HepG2 (cell line): ENCODE results near the gene ISG20L2. TPM values are rescaled to one million over a fixed set of nuclear protein-coding genes. Genes with fewer than 3 reads are reported as not detected.

ENCODE experiments used
- ATAC-seq: fragments of 200-7000 bp; cut with Tn5 transposase; 3 replicates; pipeline ENCODE4 v1.9.1; 2020; ENCODE audit warnings: mild to moderate bottlenecking, moderate library complexity
- BruUV-seq: library from RNA; stranded (reverse); fragments of 400-500 nt; replicated peaks from 2 replicates; lab custom pipeline; 2021; lab: Mats Ljungman, UMichigan
- CTCF ChIA-PET: fragments of 300-600 bp; formaldehyde crosslinking; extraction: SDS; loops from one replicate; lab custom pipeline; 2021; ENCODE audit warnings: low total read pairs, inconsistent platforms, low intra/inter-chr PET ratio; lab: Yijun Ruan, JAX
- POLR2A ChIA-PET: fragments of 350-600 bp; sonication (Branson Sonifier 250); formaldehyde crosslinking; loops from one replicate; lab custom pipeline; 2020; ENCODE audit warnings: antibody characterized with exemption, inconsistent platforms; lab: Yijun Ruan, JAX
- DNase-seq: peaks from one replicate; pipeline ENCODE4 v3.0.0-alpha.2; 2015; ENCODE audit warnings: low spot score
- FAIRE-seq: peaks from 3 replicates; lab custom pipeline; 2011; peaks lifted over from hg19 to GRCh38; lab: Jason Lieb, UNC
- H2AFZ ChIP-seq: one replicate; pipeline ENCODE4 v1.6.1; 2011; ENCODE audit warnings: low read length, inconsistent platforms
- H3K27ac ChIP-seq: fragments of 300-600 bp; 3 replicates; pipeline ENCODE4 v1.8.0; 2011; ENCODE audit warnings: mixed run types, mild to moderate bottlenecking, mixed read lengths, low read length, inconsistent platforms; ENCODE audit not compliant: insufficient read depth; ENCODE audit errors: extremely low read length
- H3K27me3 ChIP-seq, 2 experiments: fragments of 200-600 bp in 1 of 2; 2 replicates in 1 of 2; 3 replicates in 1 of 2; pipeline versions ENCODE4 v1.6.0 to v1.8.0; 2011; ENCODE audit warnings: low read length in 2 of 2, mild to moderate bottlenecking in 2 of 2, moderate library complexity in 2 of 2, inconsistent platforms in 1 of 2; ENCODE audit not compliant: insufficient read depth in 2 of 2, control insufficient read depth in 1 of 2
- H3K36me3 ChIP-seq, 2 experiments: fragments of 200-600 bp in 1 of 2; replicated peaks in 1 of 2; 2 replicates in 1 of 2; 3 replicates in 1 of 2; pipeline versions ENCODE4 v1.5.1 to v1.8.0; 2011; ENCODE audit warnings: low read length in 2 of 2, inconsistent platforms in 1 of 2; ENCODE audit not compliant: insufficient read depth in 2 of 2, control insufficient read depth in 1 of 2
- H3K4me1 ChIP-seq: 2 replicates; pipeline ENCODE4 v1.5.1; 2012; ENCODE audit warnings: low read length, inconsistent platforms; ENCODE audit not compliant: insufficient read depth
- H3K4me2 ChIP-seq: 2 replicates; pipeline ENCODE4 v1.6.0; 2011; ENCODE audit warnings: low read depth, low read length, inconsistent platforms
- H3K4me3 ChIP-seq, 3 experiments: fragments of 200-600 bp in 1 of 3; sonication (generic), shearing (Covaris generic) in 1 of 3; replicated peaks in 1 of 3; 2 replicates each; pipeline ENCODE4 v1.5.1; 2011 to 2016; ENCODE audit warnings: low read length in 3 of 3, inconsistent platforms in 2 of 3, low read depth in 2 of 3, mild to moderate bottlenecking in 2 of 3, control low read depth in 1 of 3, mixed read lengths in 1 of 3; ENCODE audit not compliant: insufficient read depth in 1 of 3
- H3K79me2 ChIP-seq: one replicate; pipeline ENCODE4 v1.6.1; 2011; ENCODE audit warnings: low read length, inconsistent platforms; ENCODE audit not compliant: insufficient read depth
- H3K9ac ChIP-seq: 2 replicates; pipeline ENCODE4 v1.6.0; 2011; ENCODE audit warnings: mild to moderate bottlenecking, low read depth, low read length, inconsistent platforms; ENCODE audit not compliant: insufficient read depth
- H3K9me3 ChIP-seq: 2 replicates; pipeline ENCODE4 v1.5.1; 2012; ENCODE audit warnings: mild to moderate bottlenecking, low read length
- H4K20me1 ChIP-seq: 2 replicates; pipeline ENCODE4 v1.6.0; 2011; ENCODE audit warnings: inconsistent platforms, mild to moderate bottlenecking, low read length, moderate library complexity; ENCODE audit not compliant: insufficient read depth
- CAMTA2 ChIP-seq: sonication (generic); formaldehyde crosslinking; IDR thresholded peaks from 2 replicates; pipeline ENCODE4 v1.4.0; 2020; ENCODE audit warnings: mild to moderate bottlenecking, missing genetic modification reagents, borderline replicate concordance
- CENPT ChIP-seq: sonication (generic); formaldehyde crosslinking; IDR thresholded peaks from 2 replicates; pipeline ENCODE4 v1.8.0; 2022; ENCODE audit warnings: low read depth, mild to moderate bottlenecking, moderate library complexity, missing genetic modification reagents
- FOXJ3 ChIP-seq: sonication (generic); formaldehyde crosslinking; IDR thresholded peaks from 2 replicates; pipeline ENCODE4 v1.4.0; 2020; ENCODE audit warnings: missing genetic modification reagents, mild to moderate bottlenecking, borderline replicate concordance
- HNRNPL ChIP-seq: fragments of 200-400 bp; formaldehyde crosslinking; IDR thresholded peaks from 2 replicates; pipeline ENCODE4 v1.6.1; 2017; ENCODE audit warnings: mild to moderate bottlenecking, low read depth, low read length
- MAZ ChIP-seq, 2 experiments: sonication (generic) in 1 of 2; formaldehyde crosslinking in 1 of 2; IDR thresholded peaks; 2 replicates each; pipeline versions ENCODE4 v1.5.0 to v1.6.1; 2012 to 2020; ENCODE audit warnings: low read depth in 2 of 2, mild to moderate bottlenecking in 2 of 2, borderline replicate concordance in 1 of 2, improper control_type of control experiment in 1 of 2, low read length in 1 of 2, missing genetic modification reagents in 1 of 2, moderate library complexity in 1 of 2
- WGBS: methylation state at CpG from one replicate; pipeline ENCODE4 v1.1.6; 2017; ENCODE audit warnings: low lambda C conversion rate; 5-methylcytosine and 5-hydroxymethylcytosine counted together
- in situ Hi-C: cut with HindIII; loops from 2 replicates; pipeline ENCODE4 v1.10.0; 2017; ENCODE audit warnings: low pct_unique_long_range_greater_than_20kb; ENCODE audit not compliant: extremely low pct_ligation_motif_present
- intact Hi-C: fragments of 100-400 bp; cut with micrococcal nuclease; formaldehyde crosslinking; loops from one replicate; pipeline ENCODE4 v1.10.0; 2022; ENCODE audit not compliant: unreplicated experiment
- polyA plus RNA-seq, 8 experiments: library from polyadenylated mRNA; depleted of rRNA in 3 of 8; stranded (reverse) in 7 of 8; unstranded in 1 of 8; fragments of >200 nt; fragmentation: Illumina TruSeq in 4 of 8; extraction: Trizol in 4 of 8; gene quantifications; 2 replicates each; pipeline versions ENCODE4 v1.2.1 to v1.2.3, GENCODE V29; 2011 to 2016; ENCODE audit warnings: low read depth in 4 of 8, missing spikeins in 1 of 8, mixed read lengths in 1 of 8; ENCODE audit not compliant: insufficient read depth in 1 of 8
- total RNA-seq, 5 experiments: library from RNA; depleted of rRNA; stranded (reverse); fragments of >200 nt; fragmentation: Illumina TruSeq; extraction: Trizol; gene quantifications; 2 replicates each; pipeline ENCODE4 v1.2.3, GENCODE V29; 2016; ENCODE audit warnings: low read depth in 1 of 5
- TF ChIP-seq, protein P1 (sequence below), 2 experiments: sonication (generic) in 1 of 2; formaldehyde crosslinking in 1 of 2; IDR thresholded peaks; 2 replicates each; pipeline versions ENCODE4 v1.5.1 to v1.6.1; 2011 to 2020; ENCODE audit warnings: borderline replicate concordance in 1 of 2, low read depth in 1 of 2, low read length in 1 of 2, mild to moderate bottlenecking in 1 of 2, missing genetic modification reagents in 1 of 2, moderate library complexity in 1 of 2
- TF ChIP-seq, protein P2 (sequence below): sonication (generic); formaldehyde crosslinking; IDR thresholded peaks from 2 replicates; pipeline ENCODE4 v1.5.1; 2020; ENCODE audit warnings: missing genetic modification reagents, mild to moderate bottlenecking, borderline replicate concordance
- TF ChIP-seq, protein P3 (sequence below): sonication (generic); formaldehyde crosslinking; IDR thresholded peaks from 2 replicates; pipeline ENCODE4 v1.4.0; 2020; ENCODE audit warnings: mild to moderate bottlenecking, missing genetic modification reagents

ISG20L2 gene
- total and polyA plus RNA-seq, 2 of the 13 experiments (the other 11 are each of a cell fraction or from before 2014, with no cell fraction given) = 19.8 to 21.3 TPM

DNA sequence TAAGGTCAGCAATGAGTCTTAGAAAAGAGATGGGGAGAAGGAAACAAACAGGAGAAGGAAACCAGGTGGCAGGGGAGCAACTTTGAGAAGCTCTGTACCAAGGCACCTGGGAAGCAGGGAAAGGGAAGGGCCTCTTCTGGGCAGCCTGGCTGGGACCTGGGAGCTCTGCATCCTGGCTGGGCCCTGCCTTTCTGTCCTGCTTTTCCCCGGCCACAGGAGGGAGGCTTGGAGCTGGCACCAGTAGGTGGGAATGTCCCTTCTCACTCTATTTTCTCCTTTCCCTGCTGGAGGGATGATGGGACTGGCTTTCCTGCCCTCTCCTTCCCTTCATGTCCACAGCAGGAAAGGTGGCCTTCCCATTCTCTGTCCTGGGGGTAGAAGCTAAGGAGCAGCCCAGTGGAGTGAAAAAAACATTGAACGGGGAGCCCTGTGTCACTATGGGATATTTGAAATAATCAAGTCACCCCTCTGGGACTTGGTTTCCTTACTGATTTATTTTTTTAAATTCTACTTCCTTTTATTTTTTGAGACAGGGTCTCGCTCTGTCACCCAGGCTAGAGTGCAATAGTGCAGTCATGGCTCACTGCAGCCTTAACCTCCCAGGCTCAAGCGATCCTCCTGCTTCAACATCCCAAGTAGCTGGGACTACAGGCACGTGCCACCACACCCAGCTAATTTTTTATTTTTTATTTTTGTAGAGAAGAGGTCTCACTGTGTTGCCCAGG lies 46.2 kb downstream of the ISG20L2 start (continued):
- no peak for TF ChIP-seq CENPT (CRISPR knock-in tag)
- TF ChIP-seq CAMTA2 (CRISPR knock-in tag) = no peak
- TF ChIP-seq HNRNPL = no peak
- TF ChIP-seq MAZ (IDR thresholded peaks at IDR 0.05; ENCODE audit: borderline replicate concordance, low read depth, low read length) = no peak
- no peak for TF ChIP-seq MAZ (CRISPR knock-in tag; IDR thresholded peaks at IDR 0.05; ENCODE audit: low read depth)
- TF ChIP-seq FOXJ3 (CRISPR knock-in tag) = no peak

DNA sequence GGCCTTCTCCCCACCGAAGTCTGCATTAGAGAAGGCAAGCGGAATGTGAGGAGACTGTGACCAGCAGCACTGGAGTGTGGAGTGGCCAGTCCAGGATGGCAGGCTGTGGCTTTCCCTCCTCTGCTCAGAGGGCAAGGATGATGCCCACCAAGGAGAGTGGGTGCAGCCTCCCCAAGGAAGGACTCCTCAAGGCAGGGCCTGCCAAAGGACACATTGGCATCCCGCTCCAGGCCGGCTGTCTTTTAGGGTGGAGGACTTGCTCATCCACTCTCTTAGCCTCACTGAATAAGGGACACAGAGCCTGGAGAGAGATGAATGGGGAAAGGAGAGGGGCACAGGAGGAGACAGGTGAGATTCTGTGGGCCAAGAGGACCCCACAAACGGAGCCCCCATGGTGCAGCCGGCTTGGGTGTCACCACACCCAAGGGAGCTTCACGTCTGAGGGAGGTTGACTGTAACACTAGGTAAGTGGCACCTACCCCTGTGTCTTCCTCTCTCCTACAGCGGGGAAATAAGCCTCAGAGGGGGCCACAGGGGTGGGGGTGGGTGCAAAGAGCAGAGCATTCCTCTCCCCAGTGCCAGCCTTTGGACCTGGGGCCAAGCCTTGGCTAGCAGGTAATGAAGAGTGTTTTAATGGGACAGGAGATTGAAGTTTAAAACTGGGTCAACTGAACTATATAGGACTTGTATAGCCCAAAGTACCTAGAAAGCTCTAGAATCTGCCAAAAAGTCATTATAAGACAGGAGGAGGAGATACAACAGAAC lies 47.2 kb downstream of the ISG20L2 start:
- ChIA-PET CTCF (no interaction called here), POLR2A (interaction anchor here (1.4 kb wide), 1 partner anchor 20 kb away, joined by 4 read pairs; no protein-coding TSS in a partner anchor)
- ATAC-seq (no peak), DNase-seq (no peak), FAIRE-seq (no peak)
- TF ChIP-seq, protein P1, sequence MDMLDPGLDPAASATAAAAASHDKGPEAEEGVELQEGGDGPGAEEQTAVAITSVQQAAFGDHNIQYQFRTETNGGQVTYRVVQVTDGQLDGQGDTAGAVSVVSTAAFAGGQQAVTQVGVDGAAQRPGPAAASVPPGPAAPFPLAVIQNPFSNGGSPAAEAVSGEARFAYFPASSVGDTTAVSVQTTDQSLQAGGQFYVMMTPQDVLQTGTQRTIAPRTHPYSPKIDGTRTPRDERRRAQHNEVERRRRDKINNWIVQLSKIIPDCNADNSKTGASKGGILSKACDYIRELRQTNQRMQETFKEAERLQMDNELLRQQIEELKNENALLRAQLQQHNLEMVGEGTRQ (IDR thresholded peaks at IDR 0.05; ENCODE audit: low read depth, low read length) = no peak
- TF ChIP-seq, protein P1 (CRISPR knock-in tag; IDR thresholded peaks at IDR 0.05; ENCODE audit: borderline replicate concordance) = no peak
- TF ChIP-seq, protein P2, sequence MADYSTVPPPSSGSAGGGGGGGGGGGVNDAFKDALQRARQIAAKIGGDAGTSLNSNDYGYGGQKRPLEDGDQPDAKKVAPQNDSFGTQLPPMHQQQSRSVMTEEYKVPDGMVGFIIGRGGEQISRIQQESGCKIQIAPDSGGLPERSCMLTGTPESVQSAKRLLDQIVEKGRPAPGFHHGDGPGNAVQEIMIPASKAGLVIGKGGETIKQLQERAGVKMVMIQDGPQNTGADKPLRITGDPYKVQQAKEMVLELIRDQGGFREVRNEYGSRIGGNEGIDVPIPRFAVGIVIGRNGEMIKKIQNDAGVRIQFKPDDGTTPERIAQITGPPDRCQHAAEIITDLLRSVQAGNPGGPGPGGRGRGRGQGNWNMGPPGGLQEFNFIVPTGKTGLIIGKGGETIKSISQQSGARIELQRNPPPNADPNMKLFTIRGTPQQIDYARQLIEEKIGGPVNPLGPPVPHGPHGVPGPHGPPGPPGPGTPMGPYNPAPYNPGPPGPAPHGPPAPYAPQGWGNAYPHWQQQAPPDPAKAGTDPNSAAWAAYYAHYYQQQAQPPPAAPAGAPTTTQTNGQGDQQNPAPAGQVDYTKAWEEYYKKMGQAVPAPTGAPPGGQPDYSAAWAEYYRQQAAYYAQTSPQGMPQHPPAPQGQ = no peak
- TF ChIP-seq, protein P3, sequence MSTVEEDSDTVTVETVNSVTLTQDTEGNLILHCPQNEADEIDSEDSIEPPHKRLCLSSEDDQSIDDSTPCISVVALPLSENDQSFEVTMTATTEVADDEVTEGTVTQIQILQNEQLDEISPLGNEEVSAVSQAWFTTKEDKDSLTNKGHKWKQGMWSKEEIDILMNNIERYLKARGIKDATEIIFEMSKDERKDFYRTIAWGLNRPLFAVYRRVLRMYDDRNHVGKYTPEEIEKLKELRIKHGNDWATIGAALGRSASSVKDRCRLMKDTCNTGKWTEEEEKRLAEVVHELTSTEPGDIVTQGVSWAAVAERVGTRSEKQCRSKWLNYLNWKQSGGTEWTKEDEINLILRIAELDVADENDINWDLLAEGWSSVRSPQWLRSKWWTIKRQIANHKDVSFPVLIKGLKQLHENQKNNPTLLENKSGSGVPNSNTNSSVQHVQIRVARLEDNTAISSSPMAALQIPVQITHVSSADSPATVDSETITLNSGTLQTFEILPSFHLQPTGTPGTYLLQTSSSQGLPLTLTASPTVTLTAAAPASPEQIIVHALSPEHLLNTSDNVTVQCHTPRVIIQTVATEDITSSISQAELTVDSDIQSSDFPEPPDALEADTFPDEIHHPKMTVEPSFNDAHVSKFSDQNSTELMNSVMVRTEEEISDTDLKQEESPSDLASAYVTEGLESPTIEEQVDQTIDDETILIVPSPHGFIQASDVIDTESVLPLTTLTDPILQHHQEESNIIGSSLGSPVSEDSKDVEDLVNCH (CRISPR knock-in tag) = no peak
- BruUV-seq = no TSS peak
- Histone ChIP-seq H3K27ac (no peak overlapping the region), H3K79me2 (peaks cover 2% of the 10 kb centered on the region), H3K9me3 (no peaks in the 10 kb centered on the region), H3K36me3 (no peaks in the 10 kb centered on the region), H2AFZ (no peak overlapping the region), H3K4me2 (no peak overlapping the region), H3K4me3 (no peak overlapping the region), H4K20me1 (no peaks in the 10 kb centered on the region), H3K9ac (no peak overlapping the region), H3K27me3 (peaks cover 6 to 49% of the 10 kb centered on the region in 2 experiments), H3K4me1 (peaks cover 29% of the 10 kb centered on the region)
- intact Hi-C loops (no loop called here), in situ Hi-C loops (no loop called here)
- WGBS = 18% methylated on average over 5 of the region's 8 CpGs
